ENCODE data around the gene GNG4. TPM values are rescaled to one million over a fixed set of nuclear protein-coding genes. Genes with fewer than 3 reads are reported as not detected.

The GNG4 gene
- total and polyA plus RNA-seq, 9 of the 15 experiments (the other 6 are each of a cell fraction or from before 2014, with no cell fraction given): 0.06 to 0.58 (median 0.08) TPM; not detected in 4

GRCh38 chr1:235515844-235516512 is 133.6 kb downstream of the GNG4 start:
- DNase-seq (ENCODE audit: extremely low read depth in 1 of 4, low spot score in 3 of 4) (no peak), FAIRE-seq (no peak), ATAC-seq (no peak)
- POLR2A ChIA-PET: interaction anchor here (0.6 to 0.7 kb wide), 2 partner anchors 16 to 160 kb away, joined by 3 read pairs; no protein-coding TSS in a partner anchor
- CTCF ChIA-PET (ENCODE audit: low intra/inter-chr PET ratio): no interaction called here
- BruUV-seq (replicated peaks): no TSS peak
- Histone ChIP-seq H3K4me1 (replicated peaks in 1 of 2; ENCODE audit: control insufficient read depth in 2 of 2, insufficient read depth in 2 of 2, low read length in 2 of 2) (no peaks in the 10 kb centered on the region), H3K9me1 (ENCODE audit: control insufficient read depth, insufficient read depth, low read length) (no peaks in the 10 kb centered on the region), H3K27me3 (ENCODE audit: control insufficient read depth in 2 of 2, insufficient read depth in 2 of 2, low read length in 2 of 2) (peaks cover 3 to 13% of the 10 kb centered on the region in 2 experiments; a peak in 2 of 5 replicates), H3K27ac (ENCODE audit: extremely low read depth, low read depth, low read length) (no peak overlapping the region), H3K4me2 (ENCODE audit: insufficient read depth, low read length) (no peak overlapping the region), H2AFZ (ENCODE audit: low read depth, low read length) (no peak overlapping the region), H3K4me3 (no peak overlapping the region), H3K9ac (ENCODE audit: insufficient read depth in 1 of 2, low read depth in 2 of 2, low read length in 2 of 2) (no peak overlapping the region), H3K36me3 (ENCODE audit: control insufficient read depth, insufficient read depth, low read length) (no peaks in the 10 kb centered on the region), H3K79me2 (ENCODE audit: control insufficient read depth, insufficient read depth, low read length) (no peaks in the 10 kb centered on the region), H3K9me3 (replicated peaks; ENCODE audit: control insufficient read depth, insufficient read depth, low read depth, low read length) (0 out of 2 replicates have a peak, but pooled peaks cover 1% of the 10 kb centered on the region), H4K20me1 (replicated peaks; ENCODE audit: control insufficient read depth, insufficient read depth, low read length) (no peaks in the 10 kb centered on the region)
- TF ChIP-seq ZNF589 (CRISPR knock-in tag; IDR thresholded peaks at IDR 0.05; ENCODE audit: low read depth): no peak
- TF ChIP-seq ZNF316 (IDR thresholded peaks at IDR 0.05): 0 out of 2 replicates have a peak, but pooled peaks have one; percentile 18
- TF ChIP-seq ZNF24 (IDR thresholded peaks at IDR 0.05): peak; percentile 85
- peak; percentile 48 for TF ChIP-seq RFX1 (IDR thresholded peaks at IDR 0.05)
- TF ChIP-seq STAT5B (CRISPR knock-in tag; IDR thresholded peaks at IDR 0.05): no peak
- TF ChIP-seq NFIC (IDR thresholded peaks at IDR 0.05): peak; percentile 56
- WGBS (ENCODE audit: insufficient coverage, low coverage, missing lambda C conversion rate): 4% methylated on average over 5 of the region's 5 CpGs
- intact Hi-C loops (cut with micrococcal nuclease) (loop anchor here (10.0 kb wide), 1 partner anchor 329 kb away; no protein-coding TSS in a partner anchor), in situ Hi-C loops (cut with MboI) (loop anchor here (10.0 kb wide), 1 partner anchor 219 kb away; no protein-coding TSS in a partner anchor)

Measured in K562 (cell line).